GM12892 (cell line): Measurements from ENCODE around the gene TDRD12.
"Not testable (repeated sequence)": the region's sequence is repeated elsewhere in the genome, so short reads cannot be mapped to it uniquely, and the experiment has no call there.

Source experiments
- DNase-seq: peaks from one replicate; pipeline ENCODE4 v3.0.0; 2011; ENCODE audit not compliant: insufficient read length
- FAIRE-seq: peaks from 2 replicates; lab custom pipeline; 2011; peaks lifted over from hg19 to GRCh38; lab: Jason Lieb, UNC
- POLR2A ChIP-seq: IDR thresholded peaks from 2 replicates; pipeline ENCODE4 v1.6.1; 2011; ENCODE audit warnings: low read depth, low read length, control low read depth
- POLR2AphosphoS5 ChIP-seq: IDR thresholded peaks from 2 replicates; pipeline ENCODE4 v1.6.1; 2011; ENCODE audit warnings: low read depth, low read length, control low read depth
- TAF1 ChIP-seq: IDR thresholded peaks from 2 replicates; pipeline ENCODE4 v1.6.1; 2011; ENCODE audit warnings: low read depth, mild to moderate bottlenecking, control low read depth, low read length, borderline replicate concordance

Gene TDRD12

DNA sequence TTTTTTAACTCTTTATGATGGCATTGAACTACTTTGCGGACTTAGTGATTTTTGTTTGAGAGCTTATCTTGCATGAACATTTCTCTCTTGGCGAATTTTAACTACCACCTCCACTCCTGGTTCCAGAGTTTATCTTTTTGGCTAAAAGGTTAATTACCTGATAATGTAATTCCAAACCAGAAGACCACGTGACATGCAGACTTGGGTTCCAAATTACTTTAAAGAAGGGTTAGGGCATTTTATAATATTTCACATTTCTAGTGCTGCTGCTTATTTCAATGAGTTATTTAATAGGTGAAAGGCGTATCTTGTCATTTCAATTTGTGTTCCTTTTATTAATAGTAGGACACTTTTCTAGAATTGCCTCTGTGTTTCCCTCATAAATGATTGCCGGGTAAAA is 52.0 kb downstream of the TDRD12 start:
- TF ChIP-seq TAF1 = no peak
- no peak for TF ChIP-seq POLR2AphosphoS5
- no peak for TF ChIP-seq POLR2A
- FAIRE-seq = no peak
- no peak for DNase-seq

GRCh38 chr19:32773126-32773525 is 53.6 kb downstream of the TDRD12 start:
- no peak for TF ChIP-seq POLR2AphosphoS5
- no peak for TF ChIP-seq POLR2A
- FAIRE-seq (no peak), DNase-seq (no peak)

GRCh38 chr19:32779082-32779481 is 59.5 kb downstream of the TDRD12 start:
- DNase-seq (no peak), FAIRE-seq (no peak)
- TF ChIP-seq POLR2A = no peak
- TF ChIP-seq TAF1 = no peak
- TF ChIP-seq POLR2AphosphoS5 = no peak

DNA sequence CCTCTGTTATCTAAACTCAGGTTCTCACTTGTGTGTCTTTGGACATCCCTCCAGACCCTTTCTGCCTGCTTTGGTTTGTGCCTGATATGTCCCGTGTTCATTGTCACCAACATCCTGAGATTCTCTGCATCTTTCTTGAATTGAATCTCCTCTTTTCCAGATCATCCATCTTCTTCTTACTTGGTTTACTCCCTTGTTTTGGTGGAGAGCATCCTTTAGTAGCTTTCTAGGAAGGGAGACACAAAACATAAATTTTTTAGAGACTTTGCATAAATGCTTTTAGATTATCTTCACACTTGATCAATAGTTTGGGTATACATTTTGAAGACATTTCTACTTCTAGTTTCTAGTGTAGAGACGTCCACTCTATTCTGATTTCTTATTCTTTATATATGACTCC is 61.7 kb downstream of the TDRD12 start:
- no peak for TF ChIP-seq POLR2AphosphoS5
- no peak for TF ChIP-seq TAF1
- no peak for TF ChIP-seq POLR2A
- no peak for FAIRE-seq
- no peak for DNase-seq

GRCh38 chr19:32782089-32782488 is 62.5 kb downstream of the TDRD12 start:
- FAIRE-seq, DNase-seq: not testable (repeated sequence)

GRCh38 chr19:32787161-32787813 is 67.7 kb downstream of the TDRD12 start:
- DNase-seq, FAIRE-seq: not testable (repeated sequence)

- not testable (repeated sequence) for DNase-seq, FAIRE-seq
Observed at GRCh38 chr19:32787895-32788294, 68.3 kb downstream of the TDRD12 start.

- DNase-seq (no peak), FAIRE-seq (no peak)
- no peak for TF ChIP-seq TAF1
- TF ChIP-seq POLR2AphosphoS5 = no peak
- no peak for TF ChIP-seq POLR2A
Observed at GRCh38 chr19:32789429-32789828, 69.9 kb downstream of the TDRD12 start.

- FAIRE-seq = no peak
- no peak for TF ChIP-seq POLR2A
- DNase-seq = no peak
Observed at GRCh38 chr19:32798201-32798600, 78.6 kb downstream of the TDRD12 start.

DNA sequence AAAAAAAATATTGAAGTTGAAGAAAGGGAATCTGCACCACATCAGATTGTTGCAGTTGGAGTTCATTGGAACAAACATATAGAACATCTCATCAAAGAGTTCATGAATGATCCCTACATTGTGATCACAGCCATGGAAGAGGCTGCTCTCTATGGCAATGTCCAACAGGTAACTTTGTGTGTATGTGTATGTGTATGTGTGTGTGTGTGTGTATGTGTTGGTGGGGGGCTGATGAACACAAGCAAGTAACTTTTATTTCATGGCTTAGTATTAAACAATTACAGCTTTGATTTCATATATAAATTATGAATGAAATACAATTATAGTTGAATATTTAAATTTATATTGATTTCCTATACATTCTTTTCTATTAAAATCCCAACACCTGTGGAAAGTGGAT is 80.6 kb downstream of the TDRD12 start:
- no peak for FAIRE-seq
- TF ChIP-seq POLR2AphosphoS5 = no peak
- no peak for TF ChIP-seq POLR2A
- TF ChIP-seq TAF1 = no peak
- DNase-seq = no peak

DNA sequence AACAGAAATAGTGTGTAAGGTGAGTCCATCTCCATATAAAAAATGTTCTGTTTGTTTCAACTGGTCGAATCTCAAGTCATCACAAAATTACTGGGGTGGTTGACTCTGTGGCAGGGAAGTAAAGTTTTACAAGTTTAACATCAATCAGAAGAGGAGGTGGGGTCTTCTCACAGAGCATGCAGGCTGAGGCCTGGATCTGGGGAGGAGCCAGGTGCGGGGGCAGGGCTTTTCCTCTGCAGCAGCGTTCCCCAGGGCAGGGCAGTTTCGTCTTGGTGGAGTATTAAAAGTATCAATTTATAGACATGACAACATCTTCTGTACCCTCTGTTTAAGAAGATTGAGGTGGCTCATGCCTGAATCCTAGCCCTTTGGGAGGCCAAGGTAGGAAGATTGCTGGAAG is 81.2 kb downstream of the TDRD12 start:
- TF ChIP-seq POLR2A (no peak), POLR2AphosphoS5 (no peak), TAF1 (no peak)
- FAIRE-seq (no peak), DNase-seq (no peak)

- no peak for DNase-seq
- FAIRE-seq = no peak
- no peak for TF ChIP-seq TAF1
- TF ChIP-seq POLR2A = no peak
- TF ChIP-seq POLR2AphosphoS5 = no peak
Observed at GRCh38 chr19:32802840-32803239, 83.3 kb downstream of the TDRD12 start.

DNA sequence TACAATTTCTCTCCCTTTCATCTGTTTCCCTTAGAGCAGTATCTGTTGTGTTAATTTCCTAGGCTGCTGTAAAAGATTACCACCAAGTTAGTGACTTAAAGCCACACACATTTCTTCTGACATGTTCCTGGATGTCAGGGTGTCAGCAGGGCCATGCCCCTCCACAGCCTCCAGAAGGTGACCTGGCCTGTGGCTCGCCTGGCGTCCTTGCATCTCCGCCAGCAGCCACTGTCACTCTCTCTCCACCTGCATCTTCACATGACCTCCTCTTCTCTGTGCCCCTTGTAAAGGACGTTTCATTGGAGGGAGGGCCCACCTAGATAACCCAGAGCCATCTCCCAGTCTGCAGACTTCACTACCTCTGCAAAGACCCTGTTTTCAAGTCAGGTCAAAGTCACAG is 88.7 kb downstream of the TDRD12 start:
- no peak for DNase-seq
- no peak for FAIRE-seq
- TF ChIP-seq POLR2AphosphoS5 (no peak), POLR2A (no peak), TAF1 (no peak)

GRCh38 chr19:32809254-32809653 is 89.7 kb downstream of the TDRD12 start:
- TF ChIP-seq POLR2A (no peak), TAF1 (no peak), POLR2AphosphoS5 (no peak)
- FAIRE-seq (no peak), DNase-seq (no peak)
